CD4-positive, alpha-beta T cell treated with Interleukin-15 for 4 hours (primary cell): ENCODE data around the gene KRTAP5-2.

ENCODE experiments used
- DNase-seq: peaks from one replicate; pipeline ENCODE4 v3.0.0-alpha.2; 2020; ENCODE audit warnings: low spot score

The KRTAP5-2 gene

DNA sequence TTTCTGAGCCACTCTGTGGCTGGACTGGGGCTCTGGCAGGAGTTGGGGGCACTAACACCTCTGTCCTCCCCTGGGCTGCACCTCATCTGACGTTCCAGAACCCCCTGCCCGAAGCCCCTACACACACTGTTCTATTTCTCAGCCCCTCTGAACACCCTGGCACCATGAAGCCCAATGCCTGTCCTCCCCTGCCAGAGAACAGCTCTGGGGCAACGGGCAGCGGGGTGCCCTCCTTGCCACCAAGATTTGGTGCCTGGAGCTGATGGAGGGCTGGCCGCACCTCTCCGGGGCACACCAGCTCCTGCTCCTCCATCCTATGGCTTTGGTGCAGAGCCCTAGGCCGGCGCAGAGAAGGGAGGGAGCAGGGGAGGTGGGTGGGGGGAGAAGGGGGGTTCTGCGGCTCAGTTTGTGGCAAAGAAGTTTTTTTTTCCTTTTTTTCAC, 42.4 kb downstream of the KRTAP5-2 start:
- no peak for DNase-seq

DNA sequence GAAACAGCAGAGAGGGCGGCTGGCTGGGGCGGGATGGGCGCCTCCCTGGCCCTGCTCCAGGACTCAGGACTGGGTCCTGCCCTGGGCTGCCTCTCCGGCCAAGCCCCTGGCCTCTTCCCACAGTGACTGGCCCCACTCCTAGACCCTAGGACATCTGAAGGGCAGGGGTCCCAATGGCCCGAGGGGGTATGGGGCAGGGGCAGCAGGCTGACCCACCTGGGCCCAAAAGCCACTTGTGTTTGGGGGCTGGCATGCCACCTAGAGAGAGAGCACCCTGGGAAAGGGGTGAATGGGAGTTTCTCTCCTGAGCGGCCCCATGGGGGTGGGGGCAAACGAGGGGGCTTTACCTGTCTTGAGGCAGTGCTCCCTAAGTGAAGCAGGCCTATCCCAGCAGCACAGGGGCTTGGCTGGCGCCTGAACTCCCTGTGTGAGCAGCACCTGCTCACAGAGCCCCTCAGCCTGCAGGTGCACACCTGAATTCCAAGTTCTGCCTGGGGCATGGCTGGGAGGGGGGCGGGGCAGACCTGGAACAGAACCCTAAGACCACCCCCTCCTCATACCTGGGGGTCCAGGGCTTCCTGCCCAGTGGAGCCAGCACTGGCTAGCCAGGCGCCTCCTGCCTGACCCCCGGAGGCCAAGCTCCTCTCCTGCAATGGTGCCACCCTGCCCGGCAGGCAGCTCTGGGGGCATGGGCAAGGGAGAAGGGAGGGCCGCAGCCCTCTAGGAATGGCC, 42.9 kb downstream of the KRTAP5-2 start:
- DNase-seq = no peak

DNA sequence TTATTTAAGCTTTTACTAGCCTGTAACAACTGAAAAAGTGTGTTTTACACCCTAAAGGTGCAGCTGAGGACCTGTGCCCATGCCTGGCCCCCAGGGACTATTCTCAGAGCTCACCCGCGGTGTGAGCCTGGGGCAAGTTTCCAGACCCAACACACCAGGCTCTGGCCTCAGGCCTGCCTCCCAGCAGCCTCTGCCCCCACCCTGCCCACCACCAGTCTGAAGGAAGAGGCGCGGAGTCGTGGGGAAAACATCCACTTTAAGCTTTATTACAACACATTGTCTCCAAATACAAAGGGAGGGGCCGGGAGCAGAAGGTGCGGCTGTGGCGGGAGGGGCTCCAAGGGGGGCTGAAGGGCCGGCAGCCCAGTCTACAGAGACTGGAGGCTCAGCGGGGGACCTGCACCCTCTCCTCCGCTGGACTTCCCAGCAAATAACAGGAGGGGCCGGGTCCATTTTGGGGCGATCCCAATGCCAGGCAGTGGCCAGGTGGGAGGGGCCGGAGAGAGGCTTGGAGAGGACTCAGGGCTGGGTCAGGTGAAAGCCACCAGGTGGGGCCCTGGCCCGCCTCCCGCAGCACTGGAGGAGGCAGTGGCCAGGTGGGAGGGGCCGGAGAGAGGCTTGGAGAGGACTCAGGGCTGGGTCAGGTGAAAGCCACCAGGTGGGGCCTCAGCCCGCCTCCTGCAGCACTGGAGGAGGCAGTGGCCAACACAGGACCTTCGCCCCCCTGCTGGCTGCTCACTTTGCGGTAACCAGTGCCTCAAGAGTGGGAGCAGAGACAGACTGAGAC, 44.1 kb downstream of the KRTAP5-2 start:
- no peak for DNase-seq

DNA sequence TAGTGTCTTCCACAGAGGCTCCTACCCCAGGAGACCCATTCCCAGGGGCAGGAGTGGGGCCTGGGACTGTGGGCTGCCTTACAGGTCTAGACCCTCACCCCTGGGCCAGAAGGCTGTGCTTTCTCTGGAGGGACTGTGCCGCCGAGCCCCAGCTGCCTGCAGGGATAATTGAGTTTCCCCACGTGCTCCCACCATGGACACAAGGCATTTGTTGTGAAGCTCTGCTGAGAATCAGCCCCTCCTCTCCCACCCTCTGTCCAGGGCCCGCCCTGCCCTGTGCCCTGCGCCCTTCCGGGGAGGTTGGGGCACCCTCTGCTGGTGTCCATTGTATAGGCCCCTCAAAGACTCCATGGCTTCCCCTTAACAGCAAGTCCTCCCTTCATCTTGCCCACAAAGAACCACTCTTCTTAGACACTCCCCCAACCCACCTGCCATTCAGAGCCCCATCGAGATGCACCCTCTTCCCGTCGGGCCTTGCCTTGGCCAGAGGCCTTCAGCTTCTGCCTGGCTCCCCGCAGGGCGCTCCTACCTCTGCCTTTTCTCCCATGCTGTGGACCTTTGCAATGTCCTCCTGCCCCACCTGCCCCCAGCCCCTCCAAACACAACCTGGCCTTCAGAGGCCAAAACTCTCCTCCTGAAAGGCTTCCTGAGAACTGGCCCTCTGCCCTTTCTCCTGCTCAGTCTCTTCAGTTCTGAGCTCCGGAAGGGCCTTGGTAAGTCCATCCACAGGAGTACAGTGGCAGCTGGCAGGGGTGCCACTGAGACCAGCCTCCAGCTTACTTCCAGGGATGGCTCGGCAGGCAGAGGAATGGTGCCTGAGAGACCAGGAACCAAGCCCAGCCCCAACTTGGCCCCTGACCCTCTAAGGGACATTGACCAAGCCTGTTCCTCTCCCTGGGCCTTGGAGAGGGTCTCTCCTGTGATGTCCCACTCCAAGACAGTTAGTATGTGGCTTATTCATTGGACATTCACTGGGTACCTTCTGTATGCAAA, 48.5 kb downstream of the KRTAP5-2 start:
- DNase-seq = no peak

DNA sequence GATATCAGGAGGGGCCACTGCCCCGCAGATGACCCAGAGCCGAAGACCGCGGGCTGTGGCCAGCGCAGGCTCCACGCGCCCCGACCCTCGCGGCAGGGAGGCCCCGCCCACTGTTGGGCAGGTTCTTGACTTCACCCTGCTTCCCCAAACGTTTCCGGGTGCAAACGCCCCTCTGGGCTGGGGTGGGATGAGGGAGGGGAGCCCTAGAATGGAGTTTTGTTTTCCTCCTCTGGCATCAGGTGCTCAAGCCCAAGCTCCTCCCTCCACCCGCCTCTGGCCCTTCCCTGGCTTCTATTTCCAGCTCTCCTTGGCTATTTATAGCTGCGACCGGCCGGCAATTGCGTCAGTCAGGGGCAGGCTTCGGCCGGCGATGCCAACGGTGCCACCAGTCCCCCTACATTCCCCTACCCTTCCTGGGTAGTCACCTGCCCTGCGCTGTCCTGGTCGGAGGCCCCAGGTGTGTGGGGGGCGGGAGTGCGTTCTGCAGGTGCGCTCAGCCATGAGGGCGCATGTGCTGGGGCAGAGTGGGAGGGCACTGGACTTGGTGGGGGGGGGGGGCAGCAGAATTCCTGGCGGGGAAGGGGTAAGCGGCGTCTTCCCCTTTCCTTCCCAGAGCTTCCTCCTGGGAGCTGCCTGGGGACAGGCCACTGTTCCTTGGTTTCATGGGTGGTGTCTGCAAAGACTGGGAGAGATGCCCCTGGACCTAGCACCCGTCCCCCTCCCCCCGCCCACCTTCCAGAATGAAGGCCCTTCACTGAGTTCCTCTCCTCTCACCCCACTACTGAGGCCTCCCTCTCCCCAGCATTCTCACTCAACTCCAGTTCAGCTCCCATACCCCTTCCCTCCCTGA, 49.6 kb downstream of the KRTAP5-2 start:
- DNase-seq = no peak

DNA sequence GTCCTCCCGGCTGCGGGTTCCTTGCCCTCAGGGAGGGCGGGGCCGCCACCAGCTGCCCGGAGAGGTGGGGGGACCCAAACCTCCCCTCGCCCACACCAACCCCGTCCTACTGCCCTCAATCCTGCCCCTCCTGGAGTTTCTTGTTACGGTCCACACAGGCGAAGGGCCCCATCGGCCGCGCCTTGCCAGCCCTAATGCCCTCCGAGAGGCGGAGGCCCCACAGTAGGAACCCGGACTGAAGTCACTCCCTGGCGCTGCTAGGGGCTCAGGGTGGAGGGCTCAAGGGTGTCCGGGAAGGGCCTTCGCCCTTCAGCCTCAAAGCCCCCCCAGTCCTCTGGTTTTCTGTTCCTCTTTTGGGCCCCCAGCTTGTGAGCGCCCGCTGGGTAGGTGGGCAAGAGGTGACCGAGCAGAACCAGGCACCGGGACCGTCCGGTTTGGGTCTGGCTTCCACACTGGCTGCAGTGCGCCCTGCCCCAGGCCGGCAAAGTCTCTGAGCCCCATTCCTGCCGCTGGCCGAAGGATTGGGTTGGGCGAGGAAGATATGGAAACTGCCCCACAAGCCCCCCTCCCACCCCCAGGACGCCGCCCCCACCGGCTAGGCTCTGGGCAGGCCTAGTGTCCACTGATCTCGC, 50.5 kb downstream of the KRTAP5-2 start:
- DNase-seq = no peak
